Keratinocyte (primary cell): ENCODE results near the gene NAV3.

ENCODE experiments used
- EZH2 ChIP-seq: IDR thresholded peaks from one replicate; pipeline ENCODE4 v1.6.1; 2012; ENCODE audit warnings: inconsistent platforms, mild to moderate bottlenecking, low read length, moderate library complexity
- TF ChIP-seq, protein P1 (sequence below), 3 experiments: IDR thresholded peaks in 1 of 3; conservative IDR thresholded peaks in 1 of 3; optimal IDR thresholded peaks in 1 of 3; 2 replicates in 2 of 3; 3 replicates in 1 of 3; pipeline versions ENCODE3 to v1.5.1; 2011; ENCODE audit warnings: low read length in 3 of 3, mild to moderate bottlenecking in 3 of 3, moderate library complexity in 2 of 3, control low read depth in 1 of 3, inconsistent platforms in 1 of 3; ENCODE audit not compliant: insufficient read depth in 2 of 3; ENCODE audit errors: extremely low read depth in 1 of 3

DNA sequence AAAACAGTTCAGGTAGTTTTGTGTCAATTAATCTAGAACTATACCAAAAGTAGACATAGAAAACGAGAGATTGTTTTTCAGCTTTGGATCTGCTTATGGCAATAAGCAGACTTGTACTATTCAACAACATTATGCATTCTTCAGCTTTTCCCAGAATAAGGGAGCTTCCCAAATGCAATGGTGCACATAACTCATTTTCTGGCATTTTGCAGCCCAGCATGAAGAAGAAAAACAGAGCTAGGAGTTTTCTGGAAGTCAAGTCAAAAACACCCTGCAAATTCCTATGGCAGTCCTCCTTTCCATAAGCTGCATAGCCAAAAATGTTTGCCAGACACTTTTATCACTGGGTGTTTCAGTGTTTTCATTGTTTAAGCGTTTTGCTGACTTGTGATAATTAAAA, 314.7 kb downstream of the NAV3 start:
- TF ChIP-seq, protein P1, sequence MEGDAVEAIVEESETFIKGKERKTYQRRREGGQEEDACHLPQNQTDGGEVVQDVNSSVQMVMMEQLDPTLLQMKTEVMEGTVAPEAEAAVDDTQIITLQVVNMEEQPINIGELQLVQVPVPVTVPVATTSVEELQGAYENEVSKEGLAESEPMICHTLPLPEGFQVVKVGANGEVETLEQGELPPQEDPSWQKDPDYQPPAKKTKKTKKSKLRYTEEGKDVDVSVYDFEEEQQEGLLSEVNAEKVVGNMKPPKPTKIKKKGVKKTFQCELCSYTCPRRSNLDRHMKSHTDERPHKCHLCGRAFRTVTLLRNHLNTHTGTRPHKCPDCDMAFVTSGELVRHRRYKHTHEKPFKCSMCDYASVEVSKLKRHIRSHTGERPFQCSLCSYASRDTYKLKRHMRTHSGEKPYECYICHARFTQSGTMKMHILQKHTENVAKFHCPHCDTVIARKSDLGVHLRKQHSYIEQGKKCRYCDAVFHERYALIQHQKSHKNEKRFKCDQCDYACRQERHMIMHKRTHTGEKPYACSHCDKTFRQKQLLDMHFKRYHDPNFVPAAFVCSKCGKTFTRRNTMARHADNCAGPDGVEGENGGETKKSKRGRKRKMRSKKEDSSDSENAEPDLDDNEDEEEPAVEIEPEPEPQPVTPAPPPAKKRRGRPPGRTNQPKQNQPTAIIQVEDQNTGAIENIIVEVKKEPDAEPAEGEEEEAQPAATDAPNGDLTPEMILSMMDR (optimal IDR thresholded peaks at IDR 0.05 in 1 of 3, IDR thresholded peaks at IDR 0.05 in 1 of 3, conservative IDR thresholded peaks at IDR 0.05 in 1 of 3; ENCODE audit: extremely low read depth in 1 of 3, insufficient read depth in 2 of 3, low read length in 3 of 3) = no peak
- no peak for TF ChIP-seq EZH2
